GM19372 (cell line): Measurements from ENCODE around the gene SLC25A1.
"Not testable (repeated sequence)": the region's sequence is repeated elsewhere in the genome, so short reads cannot be mapped to it uniquely, and the experiment has no call there.

ENCODE experiments used
- ATAC-seq: cut with Tn5 transposase; IDR thresholded peaks from one replicate; pipeline ENCODE4 v1.9.1; 2021; ENCODE audit warnings: mild to moderate bottlenecking, low read depth, moderate library complexity; ENCODE audit not compliant: unreplicated experiment

SLC25A1 gene

DNA sequence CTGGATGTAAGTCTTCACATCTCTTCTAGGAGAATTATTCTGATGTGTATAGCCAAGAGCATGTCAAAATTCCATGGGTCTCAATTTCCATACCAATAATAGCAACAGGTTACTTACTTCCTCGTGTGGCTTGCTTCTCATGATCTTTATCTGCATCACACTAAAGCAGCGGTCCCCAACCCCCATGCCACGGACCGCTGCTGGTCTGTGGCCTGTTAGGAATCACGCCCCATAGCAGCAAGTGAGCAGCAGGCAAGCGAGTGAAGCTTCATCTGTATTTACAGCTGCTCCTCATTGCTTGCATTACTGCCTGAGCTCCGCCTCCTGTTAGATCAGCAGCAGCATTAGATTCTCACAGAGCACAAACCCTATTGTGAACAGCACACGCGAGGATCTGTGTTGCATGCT lies 28.9 kb upstream of the SLC25A1 start:
- ATAC-seq: no peak

DNA sequence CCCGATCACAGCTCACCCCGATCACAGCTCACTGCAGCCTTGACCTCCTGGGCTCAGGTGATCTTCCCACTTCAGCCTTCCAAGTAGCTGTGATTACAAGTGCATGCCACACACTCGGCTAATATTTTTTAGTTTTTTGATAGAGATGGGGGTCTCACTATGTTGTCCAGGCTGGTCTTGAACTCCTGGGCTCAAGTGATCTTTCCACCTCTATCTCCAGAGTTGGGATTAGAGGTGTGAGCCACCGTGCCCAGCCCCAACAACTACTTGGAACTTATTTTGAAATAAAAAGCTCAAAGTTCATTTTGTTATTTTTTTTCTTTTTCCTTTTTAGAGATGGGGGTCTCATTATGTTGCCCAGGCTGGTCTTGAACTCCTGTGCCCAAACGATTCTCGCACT lies 27.8 kb upstream of the SLC25A1 start:
- ATAC-seq: no peak

DNA sequence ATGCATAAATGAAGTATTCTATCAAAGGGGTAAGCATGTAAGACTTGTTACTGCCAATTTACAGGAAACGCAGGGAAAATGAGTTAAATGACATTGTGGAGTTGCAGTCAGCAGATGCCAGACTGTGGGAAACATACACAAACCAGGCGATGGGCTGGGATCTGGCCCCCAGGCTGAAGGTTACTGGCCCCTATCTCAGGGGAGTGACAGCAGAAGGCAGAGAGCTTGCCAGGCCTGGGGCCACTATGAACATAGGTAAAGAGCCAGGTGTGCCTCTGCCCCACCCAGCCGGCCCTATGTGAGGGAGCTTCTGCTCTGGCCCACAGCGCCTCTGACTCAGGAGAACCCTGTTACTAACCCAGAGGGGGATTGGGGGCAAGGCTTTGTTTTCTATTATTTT lies 26.1 kb upstream of the SLC25A1 start:
- ATAC-seq: no peak

DNA sequence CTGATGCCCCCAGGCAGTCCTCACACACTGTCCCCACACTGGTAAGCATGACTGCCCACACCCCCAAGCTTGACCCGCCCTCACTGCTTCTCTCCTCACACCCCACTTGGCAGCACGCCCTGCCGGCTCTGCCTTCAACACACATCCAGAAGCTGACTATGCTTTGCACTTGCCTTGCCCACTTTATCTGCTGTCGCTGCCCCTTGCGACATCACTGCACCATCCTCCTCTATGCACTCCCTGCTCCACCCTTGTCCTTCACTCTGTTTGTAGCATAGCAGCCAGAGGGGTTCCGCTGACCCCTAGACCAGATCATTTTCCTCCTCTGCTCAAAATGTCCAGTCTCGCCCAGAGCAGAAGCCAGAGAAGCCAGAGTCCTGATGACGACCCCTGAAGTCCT lies 25.3 kb upstream of the SLC25A1 start:
- ATAC-seq: no peak

DNA sequence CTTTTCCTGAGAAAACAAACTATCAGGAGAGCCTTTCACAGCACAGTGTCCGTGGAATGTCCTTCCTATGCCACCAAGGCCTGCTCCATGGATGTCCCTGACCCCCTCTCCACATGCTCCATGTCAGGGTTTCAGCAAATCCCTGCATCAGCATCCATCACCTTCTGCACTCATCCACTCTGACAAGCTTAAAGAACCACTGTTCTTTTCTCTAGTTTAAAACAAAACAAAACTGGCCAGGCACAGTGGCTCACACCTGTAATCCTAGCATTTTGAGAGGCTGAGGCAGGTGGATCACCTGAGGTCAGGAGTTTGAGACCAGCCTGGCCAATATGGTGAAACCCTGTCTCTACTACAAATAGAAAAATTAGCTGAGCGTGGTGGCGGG lies 24.3 kb upstream of the SLC25A1 start:
- ATAC-seq: not testable (repeated sequence)

DNA sequence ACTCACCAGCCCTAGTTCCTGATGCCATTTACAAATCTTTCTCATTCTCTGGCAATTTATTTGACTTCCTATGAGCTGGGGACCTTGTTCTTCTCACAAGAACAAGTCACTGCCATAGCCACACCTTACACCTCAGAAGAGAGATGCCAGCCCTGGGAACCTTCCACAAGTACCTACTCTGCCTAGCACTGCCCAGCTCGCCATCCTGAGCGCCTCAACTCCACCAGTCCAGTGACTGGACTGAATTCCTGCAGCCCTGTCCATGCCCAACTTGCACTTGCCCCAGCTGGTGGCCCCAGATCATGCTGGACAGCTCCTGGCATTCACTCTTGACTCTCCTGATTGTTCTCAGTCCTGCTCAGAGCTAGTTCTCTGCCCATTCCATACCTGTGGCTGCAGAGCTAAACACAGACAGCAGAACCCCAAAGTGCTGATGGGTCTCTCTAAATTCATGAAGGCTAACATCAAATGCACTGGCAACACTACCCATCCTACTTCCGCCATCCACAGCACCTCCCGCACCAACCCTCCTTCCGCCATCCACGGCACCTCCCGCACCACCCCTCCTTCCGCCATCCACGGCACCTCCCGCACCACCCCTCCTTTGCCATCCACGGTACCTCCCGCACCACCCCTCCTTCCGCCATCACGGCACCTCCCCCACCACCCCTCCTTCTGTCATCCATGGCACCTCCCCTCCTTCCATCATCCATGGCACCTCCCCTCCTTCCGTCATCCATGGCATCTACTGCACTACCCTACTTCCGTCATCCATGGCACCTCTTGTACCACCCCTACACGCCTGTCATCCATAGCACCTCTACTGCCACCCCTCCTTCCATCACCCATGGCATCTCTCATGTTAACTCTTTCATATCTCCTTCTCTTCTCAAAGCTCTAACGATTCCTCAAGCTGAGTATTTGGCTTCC lies 23.6 kb upstream of the SLC25A1 start:
- no peak for ATAC-seq

DNA sequence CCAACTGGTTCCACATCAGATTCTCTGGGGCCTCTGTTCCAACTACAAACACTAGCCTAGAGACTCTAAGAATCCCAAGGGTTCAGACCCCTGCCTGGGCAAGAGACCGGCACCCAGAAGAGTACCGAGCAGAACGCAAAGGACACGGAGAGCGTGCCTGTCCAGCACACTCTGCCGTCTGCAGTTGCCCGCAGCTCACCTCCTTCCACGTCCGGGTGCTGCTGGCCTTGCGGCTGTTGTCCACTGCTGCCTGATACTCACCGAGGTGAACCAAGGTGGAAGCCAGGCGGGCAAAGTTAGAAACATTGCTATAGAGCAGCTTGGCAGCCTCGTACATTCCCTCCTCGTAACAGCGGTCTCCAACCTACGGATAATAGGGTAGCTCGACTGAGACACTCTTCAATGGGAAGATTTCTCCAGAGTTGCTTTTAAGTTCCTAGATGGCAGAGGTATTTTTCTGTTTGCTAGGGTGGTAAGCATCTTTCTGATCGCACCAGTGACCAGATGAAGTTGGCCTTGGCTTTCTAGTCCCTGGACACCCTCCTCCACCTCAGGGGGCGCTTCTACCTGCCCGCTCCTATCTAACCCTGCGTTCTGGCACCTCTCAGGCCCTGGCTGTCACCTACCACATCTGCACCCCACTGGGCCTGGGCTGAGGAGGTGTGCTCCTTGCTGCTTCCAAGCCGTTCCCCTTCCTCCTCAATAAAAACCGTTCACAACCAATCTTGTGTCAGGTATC lies 22.8 kb upstream of the SLC25A1 start:
- no peak for ATAC-seq

DNA sequence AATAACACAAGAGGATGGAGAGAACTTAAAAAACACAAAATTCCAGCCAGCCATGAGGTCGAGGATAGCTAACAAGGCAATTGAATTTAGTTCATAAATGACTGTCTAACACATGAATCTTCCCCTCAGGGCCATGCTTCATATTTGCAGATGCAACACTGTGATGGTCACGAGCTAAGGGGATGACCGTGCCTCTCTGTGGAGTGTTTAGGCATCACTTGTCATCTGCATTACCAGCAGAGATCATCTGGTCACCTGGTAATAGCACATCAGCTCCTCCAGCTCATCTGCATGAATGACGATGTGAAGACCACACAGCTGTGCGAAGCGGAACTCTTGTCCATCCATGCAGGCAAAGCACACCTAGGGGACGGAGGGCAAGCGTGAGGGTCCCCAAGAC lies 20.9 kb upstream of the SLC25A1 start:
- ATAC-seq: no peak

DNA sequence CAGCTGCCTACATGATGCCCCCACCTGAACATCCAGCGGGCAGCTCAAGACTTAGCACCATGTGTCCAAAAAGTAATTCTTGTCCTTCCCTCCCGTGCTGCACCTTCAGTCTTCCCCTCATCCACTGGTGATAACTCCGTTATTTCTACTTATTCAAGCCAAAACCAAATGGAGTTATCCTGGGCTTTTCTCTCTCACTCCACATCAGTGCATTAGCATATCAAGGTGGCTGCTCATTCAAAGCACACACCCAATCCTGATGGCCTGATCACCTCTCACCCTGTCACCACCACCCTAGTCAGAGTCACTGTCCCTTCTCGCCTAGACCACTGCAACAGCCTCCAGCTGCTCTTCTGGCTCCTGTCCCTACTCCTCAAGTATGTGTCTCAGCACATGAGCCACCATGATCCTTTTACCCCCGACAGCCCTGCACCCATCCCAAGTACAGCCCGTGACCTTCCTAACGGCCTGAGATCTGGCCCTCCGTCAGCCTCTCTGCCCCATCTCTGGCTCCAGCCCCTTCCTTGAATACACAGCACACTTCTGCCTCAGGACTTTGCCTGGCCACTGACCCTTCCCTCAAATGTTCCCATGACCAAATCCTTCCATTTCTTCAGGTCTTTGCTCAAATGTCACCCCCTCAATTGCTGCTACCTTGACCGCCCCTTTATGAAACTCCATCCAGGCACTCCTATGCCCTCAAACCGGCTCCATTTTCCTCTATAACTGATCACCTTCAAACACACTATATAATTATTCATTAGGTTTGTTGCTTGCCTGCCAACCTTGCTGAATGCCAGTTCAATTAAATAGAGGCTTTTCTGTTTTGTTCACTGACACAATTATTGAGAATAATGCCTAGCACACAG lies 19.7 kb upstream of the SLC25A1 start:
- ATAC-seq: no peak

DNA sequence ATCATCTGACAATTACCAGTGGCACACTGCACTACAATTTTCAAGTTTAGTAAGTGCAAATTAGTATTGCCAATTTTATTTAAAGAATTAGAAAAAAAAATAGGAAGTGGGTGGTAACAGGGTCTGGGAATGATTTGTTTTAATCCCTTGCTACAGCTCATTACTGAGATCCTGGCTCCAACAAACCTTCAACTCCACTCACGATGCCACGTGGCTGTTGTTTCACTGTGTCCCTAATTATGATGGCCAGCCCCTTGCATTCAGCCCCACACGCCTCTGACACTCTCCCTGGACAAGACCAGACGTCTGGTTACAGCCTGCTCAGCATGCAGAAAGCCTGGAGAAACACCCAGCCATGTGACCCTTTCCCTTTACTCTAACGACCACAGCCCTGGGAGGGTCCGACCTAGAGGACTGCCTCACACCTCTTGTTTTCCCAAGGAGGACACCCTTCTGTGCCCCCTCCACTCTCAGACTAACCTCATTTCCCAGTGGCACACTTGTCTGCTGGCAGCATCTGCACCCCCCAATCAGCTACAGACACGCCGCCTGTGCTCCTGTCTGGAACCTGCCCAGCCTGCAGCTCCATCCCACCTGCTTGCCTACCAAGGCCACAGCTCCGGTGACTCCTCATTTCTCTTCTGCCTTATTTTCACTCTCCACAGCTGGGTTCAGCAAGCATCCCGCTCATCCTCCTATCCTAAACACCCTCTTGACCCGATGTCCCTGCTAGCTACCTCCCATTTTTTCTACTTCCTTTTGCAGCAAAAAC lies 18.5 kb upstream of the SLC25A1 start:
- no peak for ATAC-seq

DNA sequence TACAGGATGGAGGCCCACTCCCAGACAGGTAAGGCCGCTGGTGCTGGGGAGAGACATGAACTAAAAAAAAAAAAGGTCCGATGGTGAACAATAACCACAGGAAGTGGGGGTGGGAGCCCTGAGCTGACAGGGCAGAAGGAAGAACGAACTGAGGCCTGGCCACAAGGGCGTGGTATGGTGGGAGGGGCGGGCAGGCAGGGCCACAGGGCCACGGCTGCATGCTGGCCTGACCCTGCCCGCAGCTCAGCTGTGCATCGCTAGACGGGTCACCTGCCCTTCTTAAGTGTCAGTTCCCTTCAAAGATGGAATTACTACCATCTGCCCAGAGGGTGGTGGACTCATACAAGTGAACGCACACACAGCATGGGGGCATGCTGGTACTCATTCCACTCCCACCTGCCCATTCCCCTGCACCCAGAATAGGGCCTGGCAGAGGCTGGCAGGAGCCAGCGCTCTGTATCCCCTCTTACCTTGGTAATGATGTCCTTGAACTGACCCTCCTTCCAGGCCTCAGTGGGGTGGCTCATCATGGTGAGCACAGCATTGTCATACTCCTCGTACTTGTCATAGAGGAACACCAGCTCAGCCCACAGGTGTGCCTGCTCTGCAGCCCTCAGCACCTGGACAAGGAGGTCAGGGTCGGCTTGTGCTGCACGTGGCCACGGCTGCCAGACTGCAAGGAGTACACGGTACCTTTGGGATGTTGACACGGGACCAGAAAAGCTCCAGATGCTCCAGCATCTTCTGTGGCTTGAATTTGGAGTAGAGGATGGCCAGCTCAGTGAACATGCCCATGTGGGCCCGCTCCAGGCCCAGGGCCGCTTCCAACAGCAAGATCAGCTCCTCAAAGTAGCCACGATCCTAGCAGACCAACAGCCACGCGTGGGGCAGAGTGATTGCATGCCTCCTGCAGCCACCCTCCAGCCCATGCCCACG lies 17.5 kb upstream of the SLC25A1 start:
- ATAC-seq: no peak

DNA sequence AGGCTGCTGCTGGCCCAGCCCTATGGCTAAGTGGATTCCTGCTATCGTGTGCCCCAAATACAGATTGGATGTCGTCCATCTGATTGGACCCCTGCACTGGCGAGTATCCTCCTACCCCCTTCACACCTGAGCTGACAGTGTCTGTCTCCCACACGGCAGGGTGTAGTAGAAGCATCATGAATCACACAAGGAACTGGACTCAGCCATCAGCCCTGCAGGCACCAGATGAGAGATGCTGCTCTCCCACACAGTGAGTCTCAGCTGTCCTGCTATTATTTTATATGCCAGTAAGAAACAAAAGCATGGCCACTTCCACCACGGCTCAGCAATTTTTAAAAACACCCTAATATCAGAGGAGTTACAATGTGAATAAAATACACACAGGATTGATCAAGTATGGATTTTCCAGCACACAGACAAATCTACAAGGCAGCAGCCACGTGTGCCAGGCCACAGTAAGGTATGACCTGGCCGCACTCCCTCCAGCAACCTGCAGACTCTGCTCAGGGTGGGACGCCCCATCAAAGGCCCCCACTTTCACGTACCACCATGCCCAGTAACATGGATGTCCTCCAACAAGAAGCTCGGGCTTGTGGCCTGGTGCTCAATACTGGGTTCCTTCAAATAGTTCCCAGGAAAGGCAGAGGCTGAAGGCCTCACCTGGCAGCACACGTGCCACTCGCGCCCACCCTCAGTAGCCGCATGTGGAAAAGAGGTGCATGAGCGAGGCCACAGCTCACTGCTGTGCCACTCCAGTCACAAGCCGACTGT lies 16.4 kb upstream of the SLC25A1 start:
- no peak for ATAC-seq

DNA sequence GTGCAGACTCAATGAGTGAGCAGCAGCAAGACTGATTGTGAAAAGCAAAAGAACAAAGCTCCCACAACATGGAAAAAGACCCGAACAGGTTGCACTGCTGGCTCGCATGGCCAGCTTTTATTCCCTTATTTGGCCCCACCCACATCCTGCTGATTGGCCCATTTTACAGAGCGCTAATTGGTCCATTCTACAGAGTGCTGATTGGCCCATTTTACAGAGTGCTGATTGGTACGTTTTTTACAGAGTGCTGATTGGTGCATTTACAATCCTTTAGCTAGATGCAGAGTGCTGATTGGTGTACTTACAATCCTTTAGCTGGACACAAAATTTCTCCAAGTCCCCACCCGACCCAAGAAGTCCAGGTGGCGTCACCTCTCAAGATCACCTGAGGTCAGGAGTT lies 15.3 kb upstream of the SLC25A1 start:
- ATAC-seq: no peak

DNA sequence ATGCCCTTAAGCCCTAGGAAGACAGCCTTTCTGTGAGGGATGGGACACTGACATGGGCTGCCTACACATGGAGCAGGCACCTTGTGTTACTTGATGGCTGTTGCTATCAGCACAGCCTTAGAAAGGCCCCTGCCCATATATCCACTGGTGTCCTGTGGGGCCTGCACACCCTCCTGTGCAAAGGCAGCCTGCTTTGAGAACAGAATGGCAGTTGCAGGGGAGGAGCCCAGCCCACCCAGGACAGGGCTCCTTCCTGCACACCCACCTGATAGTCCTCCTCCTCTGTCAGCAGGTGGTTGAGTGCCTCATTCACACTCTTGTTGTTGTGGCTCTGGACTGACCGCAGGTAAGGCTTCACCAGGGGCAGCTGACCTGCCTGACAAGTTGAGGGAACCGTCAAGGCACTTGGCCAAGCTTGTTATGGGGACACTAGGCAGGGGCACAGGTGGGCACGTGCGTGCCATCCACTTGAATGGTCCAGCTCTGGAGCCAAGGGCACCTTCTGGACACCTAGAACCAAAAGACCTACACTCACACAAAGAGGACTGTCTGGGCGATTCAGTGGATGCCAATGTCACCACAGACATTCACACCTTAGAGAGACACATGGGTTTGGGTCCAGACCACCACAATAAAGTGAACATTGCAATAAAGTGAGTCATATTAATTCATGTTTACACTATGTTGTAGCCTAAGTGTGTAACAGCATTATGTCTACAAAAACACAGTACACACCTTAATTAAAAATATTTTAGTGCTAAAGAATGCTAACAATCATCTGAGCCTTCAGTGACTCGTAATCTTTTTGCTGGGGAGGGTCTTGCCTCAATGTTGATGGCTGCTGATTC lies 9.4 kb upstream of the SLC25A1 start:
- no peak for ATAC-seq

DNA sequence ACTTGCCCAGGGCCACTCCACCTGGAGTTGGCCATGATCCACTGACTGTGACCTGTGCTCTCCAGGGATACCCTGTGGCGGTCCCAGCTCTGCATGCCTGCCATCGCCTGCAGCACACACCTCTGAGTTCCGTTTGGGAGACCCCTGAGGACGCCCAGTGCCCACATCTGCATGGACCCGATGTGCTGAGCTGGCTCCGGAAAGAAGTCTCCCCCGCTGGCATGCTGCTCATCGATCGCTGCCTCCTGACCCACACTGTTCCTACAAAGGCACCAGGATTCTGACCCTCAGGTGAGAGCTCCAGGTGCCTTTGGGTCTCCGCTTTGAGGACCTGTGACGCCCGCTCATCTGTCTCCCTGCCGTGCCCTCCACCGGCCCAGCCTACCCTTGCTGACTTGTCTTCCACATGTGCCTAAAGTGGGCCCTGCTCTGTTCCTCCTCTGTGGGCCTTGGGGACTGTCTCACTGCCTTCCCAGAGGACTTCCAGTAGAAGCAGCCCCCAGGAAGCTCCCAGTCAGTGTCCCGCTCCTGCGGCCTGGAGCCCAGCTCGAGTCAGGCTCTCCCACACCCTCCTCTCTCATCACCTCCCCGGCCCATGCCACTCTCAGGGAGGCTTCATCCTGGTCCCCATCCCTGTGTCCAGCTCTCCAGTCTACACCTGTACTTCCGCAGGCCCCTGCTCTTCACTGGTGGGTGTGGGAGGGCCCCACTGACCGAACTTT lies 5.9 kb upstream of the SLC25A1 start:
- ATAC-seq: no peak

DNA sequence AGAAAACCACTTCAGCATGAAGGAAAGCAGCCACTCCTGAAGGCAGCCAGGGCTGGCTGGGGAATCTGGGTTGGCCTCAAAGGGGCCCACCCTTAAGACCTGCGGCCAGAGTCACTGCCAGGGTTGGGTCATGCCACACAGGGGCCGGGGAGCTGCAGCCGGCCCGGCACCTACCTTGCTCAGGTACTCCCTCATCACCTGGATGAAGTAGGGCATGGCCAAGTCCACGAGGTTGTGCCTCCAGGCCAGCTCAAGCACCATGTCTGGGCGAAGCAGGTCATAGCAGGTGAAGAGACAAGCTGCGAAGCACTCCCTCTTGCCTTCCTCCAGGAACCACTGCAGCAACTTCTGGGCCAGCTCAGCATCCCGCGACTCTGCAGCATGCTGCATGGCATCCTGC lies 4.7 kb upstream of the SLC25A1 start:
- no peak for ATAC-seq
